Pons (tissue), 1 donor: ENCODE data around the gene PODXL.
"Not testable (repeated sequence)": the region's sequence is repeated elsewhere in the genome, so short reads cannot be mapped to it uniquely, and the experiment has no call there.

ENCODE experiments used
- DNase-seq: peaks from one replicate; pipeline ENCODE4 v3.0.0-alpha.2; 2016; ENCODE audit warnings: low spot score

PODXL gene

GRCh38 chr7:131508754-131509486, 47.5 kb downstream of the PODXL start:
- no peak for DNase-seq

GRCh38 chr7:131507592-131508331, 48.7 kb downstream of the PODXL start:
- DNase-seq = peak; percentile 65

- no peak for DNase-seq
These were observed 49.8 kb downstream of the PODXL start for GRCh38 chr7:131506597-131506996.

- no peak for DNase-seq
These were observed 50.5 kb downstream of the PODXL start for GRCh38 chr7:131505636-131506557.

GRCh38 chr7:131505037-131505620, 51.3 kb downstream of the PODXL start:
- DNase-seq = not testable (repeated sequence)

GRCh38 chr7:131504157-131504899, 52.1 kb downstream of the PODXL start:
- DNase-seq = no peak

GRCh38 chr7:131503639-131504038, 52.8 kb downstream of the PODXL start:
- no peak for DNase-seq

GRCh38 chr7:131502810-131503508, 53.5 kb downstream of the PODXL start:
- DNase-seq = peak; percentile 48

GRCh38 chr7:131501930-131502685, 54.3 kb downstream of the PODXL start:
- no peak for DNase-seq

- DNase-seq = no peak
These were observed 55.0 kb downstream of the PODXL start for GRCh38 chr7:131501422-131501821.

- no peak for DNase-seq
These were observed 56.1 kb downstream of the PODXL start for GRCh38 chr7:131500357-131500756.

- DNase-seq = no peak
These were observed 56.6 kb downstream of the PODXL start for GRCh38 chr7:131499801-131500200.

- no peak for DNase-seq
These were observed 58.1 kb downstream of the PODXL start for GRCh38 chr7:131498237-131498885.

- DNase-seq = no peak
These were observed 59.0 kb downstream of the PODXL start for GRCh38 chr7:131497454-131497853.

- no peak for DNase-seq
These were observed 60.5 kb downstream of the PODXL start for GRCh38 chr7:131495669-131496498.

GRCh38 chr7:131494182-131494581, 62.2 kb downstream of the PODXL start:
- no peak for DNase-seq

- DNase-seq = peak; percentile 37
These were observed 62.8 kb downstream of the PODXL start for GRCh38 chr7:131493581-131493980.

- no peak for DNase-seq
These were observed 63.3 kb downstream of the PODXL start for GRCh38 chr7:131493081-131493480.
